ENCODE results near the gene ALKBH7.
A peak's percentile ranks its signal among the peaks of the same experiment; 100 is the strongest.

The ALKBH7 gene

DNA sequence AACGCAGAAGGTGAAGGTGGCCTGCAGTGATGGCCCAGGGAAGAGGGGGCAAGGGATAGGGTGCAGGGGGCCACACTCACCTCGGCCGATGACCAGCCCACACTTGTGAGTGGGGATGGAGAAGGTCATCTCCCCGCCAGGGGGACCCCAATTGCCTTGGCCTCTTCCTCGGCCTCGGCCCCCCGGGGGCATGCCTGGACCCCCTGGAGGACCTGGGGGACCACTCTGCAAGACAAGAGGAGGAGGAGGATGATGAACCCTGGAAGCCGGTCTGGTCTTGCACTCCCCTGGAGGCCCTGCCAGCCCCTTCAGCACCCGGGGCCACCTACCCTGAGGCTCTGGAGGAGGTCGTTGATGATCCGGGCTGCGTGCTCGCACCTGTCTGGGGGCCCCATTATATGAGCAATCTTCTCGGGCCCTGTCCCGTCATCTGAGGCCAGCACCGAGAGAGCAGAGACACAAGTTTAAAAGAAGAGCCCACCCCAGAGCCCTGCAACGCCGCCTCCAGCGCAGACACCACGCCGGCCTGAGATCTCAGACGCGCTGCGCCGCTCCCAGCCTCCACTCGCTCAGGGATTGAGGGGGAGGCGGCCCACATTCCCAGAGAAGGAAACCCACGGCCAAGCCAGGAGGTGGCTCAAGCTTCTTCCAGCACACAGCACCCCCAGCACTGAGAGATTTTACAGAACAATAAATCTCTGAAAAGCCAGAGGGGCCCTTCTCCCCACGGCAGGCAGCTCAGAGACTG is 44.2 kb downstream of the ALKBH7 start:
- no peaks in the 10 kb centered on the region for H3K9me3 ChIP-seq (ENCODE audit: control extremely low read depth in 1 of 5, control insufficient read depth in 4 of 5, insufficient read depth in 2 of 5, low read depth in 1 of 5, low read length in 4 of 5)
- H3K27ac ChIP-seq (ENCODE audit: insufficient read depth in 1 of 2, low read depth in 1 of 2, low read length in 2 of 2, poor library complexity in 1 of 2, severe bottlenecking in 2 of 2): no peak overlapping the region
- H3K4me1 ChIP-seq (ENCODE audit: control extremely low read depth in 1 of 4, control insufficient read depth in 4 of 4, insufficient read depth in 4 of 4, low read length in 3 of 4): peaks cover 0 to 1% (median 0%) of the 10 kb centered on the region in 4 experiments
- ChIA-PET POLR2A (interaction anchor here (0.8 kb wide), 1 partner anchor 12 kb away, joined by 5 read pairs; no protein-coding TSS in a partner anchor), CTCF (interaction anchor here (0.6 to 1.2 kb wide), 2 partner anchors 54 to 199 kb away, joined by 3 read pairs; no protein-coding TSS in a partner anchor)
- no peak overlapping the region for H3K4me3 ChIP-seq (ENCODE audit: control insufficient read depth in 1 of 7, extremely low read depth in 1 of 7, insufficient read depth in 4 of 7, low read depth in 2 of 7, low read length in 6 of 7)
- WGBS (ENCODE audit: insufficient coverage): 96% methylated on average over 26 of the region's 29 CpGs
- H3K27me3 ChIP-seq (replicated peaks in 2 of 5; ENCODE audit: control insufficient read depth in 4 of 5, insufficient read depth in 5 of 5, low read length in 4 of 5): no peaks in the 10 kb centered on the region
- H3K36me3 ChIP-seq (ENCODE audit: control insufficient read depth in 4 of 4, insufficient read depth in 4 of 4, low read length in 3 of 4): peaks cover 9 to 83% (median 69%) of the 10 kb centered on the region in 4 experiments
- DNase-seq: no peak

DNA sequence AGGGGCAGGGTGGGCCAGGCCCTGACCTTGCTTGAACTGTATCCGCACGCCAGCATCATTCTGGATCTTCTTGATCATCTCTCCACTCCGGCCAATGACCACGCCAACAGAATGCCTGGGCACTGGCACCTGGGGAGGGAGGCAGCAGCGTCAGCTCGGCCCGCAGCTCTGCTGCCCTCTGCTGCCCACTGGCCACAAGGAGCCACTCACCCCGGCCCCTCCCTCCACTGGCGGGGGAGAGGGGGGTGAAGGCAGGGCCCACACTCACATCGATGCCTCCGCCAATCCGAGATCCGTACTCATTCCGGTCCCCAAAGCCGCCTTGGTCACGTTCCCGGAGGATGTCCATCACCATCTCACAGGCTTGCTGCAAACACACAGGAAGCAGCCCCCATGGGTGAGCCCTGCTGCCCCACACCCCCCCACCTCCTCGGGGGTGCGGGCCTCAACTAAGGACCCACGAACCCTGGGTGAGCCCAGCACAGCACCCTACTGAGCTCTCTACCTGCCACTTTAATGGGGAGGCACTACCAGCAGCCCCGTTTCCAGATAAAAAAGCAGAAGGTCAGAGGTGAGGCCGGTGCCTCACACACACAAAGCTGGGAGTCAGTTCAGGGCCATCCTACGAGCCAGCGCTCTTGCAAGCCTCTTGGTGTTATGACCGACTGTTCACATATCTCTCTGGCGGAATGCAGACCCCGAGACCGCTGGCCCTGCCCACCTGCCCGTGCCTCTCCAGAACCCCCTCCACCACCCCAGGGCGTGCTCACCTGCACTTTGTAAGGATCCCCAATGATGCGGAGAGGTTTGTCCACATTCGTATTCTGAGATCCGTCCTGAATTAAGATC is 45.3 kb downstream of the ALKBH7 start:
- Histone ChIP-seq H3K36me3 (ENCODE audit: control insufficient read depth in 4 of 4, insufficient read depth in 4 of 4, low read length in 3 of 4) (peaks cover 9 to 92% (median 74%) of the 10 kb centered on the region in 4 experiments), H3K27ac (ENCODE audit: insufficient read depth in 1 of 2, low read depth in 1 of 2, low read length in 2 of 2, poor library complexity in 1 of 2, severe bottlenecking in 2 of 2) (no peak overlapping the region), H3K9me3 (ENCODE audit: control extremely low read depth in 1 of 5, control insufficient read depth in 4 of 5, insufficient read depth in 2 of 5, low read depth in 1 of 5, low read length in 4 of 5) (no peaks in the 10 kb centered on the region), H3K4me3 (ENCODE audit: control insufficient read depth in 1 of 7, extremely low read depth in 1 of 7, insufficient read depth in 4 of 7, low read depth in 2 of 7, low read length in 6 of 7) (no peak overlapping the region), H3K27me3 (replicated peaks in 2 of 5; ENCODE audit: control insufficient read depth in 4 of 5, insufficient read depth in 5 of 5, low read length in 4 of 5) (no peaks in the 10 kb centered on the region), H3K4me1 (ENCODE audit: control extremely low read depth in 1 of 4, control insufficient read depth in 4 of 4, insufficient read depth in 4 of 4, low read length in 3 of 4) (peaks cover 0 to 12% (median 9%) of the 10 kb centered on the region in 4 experiments)
- ChIA-PET CTCF (interaction anchor here (1.2 kb wide), 1 partner anchor 200 kb away, joined by 3 read pairs; no protein-coding TSS in a partner anchor), POLR2A (interaction anchor here (0.8 kb wide), 1 partner anchor 13 kb away, joined by 5 read pairs; no protein-coding TSS in a partner anchor)
- WGBS (ENCODE audit: insufficient coverage): 98% methylated on average over 26 of the region's 33 CpGs
- no peak for DNase-seq

DNA sequence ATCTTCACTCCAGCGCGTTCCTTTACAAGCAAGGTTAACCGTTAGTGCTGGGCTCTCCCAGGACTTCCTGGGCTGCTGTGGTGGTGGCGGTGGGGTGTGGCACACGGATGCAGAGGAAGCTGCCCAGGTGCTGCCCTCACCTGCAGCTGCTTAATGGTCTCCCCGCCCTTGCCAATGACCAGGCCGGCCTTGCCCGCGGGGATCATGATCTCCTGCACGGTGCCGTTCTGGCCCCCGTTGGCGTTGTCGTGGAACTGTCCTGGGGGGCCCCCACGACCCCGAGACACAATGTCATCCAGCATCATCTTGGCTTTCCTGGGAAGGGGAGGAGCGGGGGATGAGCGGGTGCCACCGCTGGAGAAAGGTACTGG is 46.0 kb downstream of the ALKBH7 start:
- ChIA-PET CTCF (no interaction called here), POLR2A (no interaction called here)
- H3K4me1 ChIP-seq (ENCODE audit: control extremely low read depth in 1 of 4, control insufficient read depth in 4 of 4, insufficient read depth in 4 of 4, low read length in 3 of 4): peaks cover 0 to 18% (median 15%) of the 10 kb centered on the region in 4 experiments
- H3K9me3 ChIP-seq (ENCODE audit: control extremely low read depth in 1 of 5, control insufficient read depth in 4 of 5, insufficient read depth in 2 of 5, low read depth in 1 of 5, low read length in 4 of 5): no peaks in the 10 kb centered on the region
- H3K27ac ChIP-seq (ENCODE audit: insufficient read depth in 1 of 2, low read depth in 1 of 2, low read length in 2 of 2, poor library complexity in 1 of 2, severe bottlenecking in 2 of 2): no peak overlapping the region
- peaks cover 9 to 92% (median 74%) of the 10 kb centered on the region in 4 experiments for H3K36me3 ChIP-seq (ENCODE audit: control insufficient read depth in 4 of 4, insufficient read depth in 4 of 4, low read length in 3 of 4)
- 97% methylated on average over 17 of the region's 19 CpGs for WGBS (ENCODE audit: insufficient coverage)
- no peak overlapping the region for H3K4me3 ChIP-seq (ENCODE audit: control insufficient read depth in 1 of 7, extremely low read depth in 1 of 7, insufficient read depth in 4 of 7, low read depth in 2 of 7, low read length in 6 of 7)
- DNase-seq: no peak
- H3K27me3 ChIP-seq (replicated peaks in 2 of 5; ENCODE audit: control insufficient read depth in 4 of 5, insufficient read depth in 5 of 5, low read length in 4 of 5): no peaks in the 10 kb centered on the region

DNA sequence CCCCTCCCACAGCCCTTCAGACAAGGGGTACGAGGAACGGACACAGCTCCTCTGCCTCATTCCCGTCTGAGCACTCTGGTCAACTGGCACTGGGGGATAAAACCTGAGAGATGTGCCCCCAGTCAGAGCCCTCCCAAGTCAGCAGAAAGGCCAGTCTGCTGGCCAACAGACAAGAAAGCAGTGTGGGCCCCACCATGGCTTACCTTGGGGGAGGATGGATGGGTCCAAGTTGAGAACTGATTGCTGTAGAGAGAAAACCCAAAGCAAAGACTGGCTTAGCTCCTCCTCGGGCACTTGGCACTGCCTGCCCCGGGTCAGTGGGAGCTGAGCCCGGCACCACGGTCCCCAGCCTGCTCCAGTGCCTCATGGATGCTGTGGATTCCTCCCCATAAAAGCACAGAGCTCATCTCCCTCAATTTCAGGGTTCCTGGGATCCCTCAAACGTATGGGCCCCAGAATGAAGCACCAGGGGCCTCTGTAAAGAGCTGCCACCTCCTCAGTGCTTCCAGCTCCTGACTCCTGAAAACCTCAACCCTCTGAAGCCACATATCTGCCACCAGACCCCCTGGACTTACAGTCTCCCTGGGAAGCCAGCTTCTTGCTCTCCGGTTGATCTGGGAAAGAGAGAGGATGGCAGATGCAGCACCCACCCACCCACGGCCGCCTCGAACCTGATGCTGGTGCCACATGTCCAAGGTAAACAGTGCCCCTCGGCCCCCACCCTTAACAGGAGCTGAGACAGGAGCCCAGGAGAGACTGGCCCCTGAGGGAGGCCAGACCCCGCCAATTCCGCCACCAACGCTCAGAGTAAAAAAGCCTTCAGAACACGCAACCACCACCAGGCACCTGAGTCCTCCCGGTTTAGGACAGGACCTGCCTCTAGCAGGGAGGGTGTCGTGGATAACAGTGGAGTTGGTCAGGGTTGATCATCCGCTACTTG is 48.8 kb downstream of the ALKBH7 start:
- Histone ChIP-seq H3K9me3 (ENCODE audit: control extremely low read depth in 1 of 5, control insufficient read depth in 4 of 5, insufficient read depth in 2 of 5, low read depth in 1 of 5, low read length in 4 of 5) (no peaks in the 10 kb centered on the region), H3K27ac (ENCODE audit: insufficient read depth in 1 of 2, low read depth in 1 of 2, low read length in 2 of 2, poor library complexity in 1 of 2, severe bottlenecking in 2 of 2) (peak overlapping the region in 1 of 2 experiments; percentile 50), H3K36me3 (ENCODE audit: control insufficient read depth in 4 of 4, insufficient read depth in 4 of 4, low read length in 3 of 4) (peaks cover 9 to 66% (median 52%) of the 10 kb centered on the region in 4 experiments), H3K4me1 (ENCODE audit: control extremely low read depth in 1 of 4, control insufficient read depth in 4 of 4, insufficient read depth in 4 of 4, low read length in 3 of 4) (peaks cover 0 to 28% (median 23%) of the 10 kb centered on the region in 4 experiments), H3K4me3 (ENCODE audit: control insufficient read depth in 1 of 7, extremely low read depth in 1 of 7, insufficient read depth in 4 of 7, low read depth in 2 of 7, low read length in 6 of 7) (no peak overlapping the region), H3K27me3 (replicated peaks in 2 of 5; ENCODE audit: control insufficient read depth in 4 of 5, insufficient read depth in 5 of 5, low read length in 4 of 5) (no peaks in the 10 kb centered on the region)
- WGBS (ENCODE audit: insufficient coverage): 98% methylated on average over 19 of the region's 20 CpGs
- POLR2A ChIA-PET: no interaction called here
- DNase-seq: no peak
- CTCF ChIA-PET: interaction anchor here (0.9 to 1.3 kb wide), 2 partner anchors 11 to 60 kb away, joined by 3 to 5 read pairs; partner anchors contain the start of gene DENND1C

DNA sequence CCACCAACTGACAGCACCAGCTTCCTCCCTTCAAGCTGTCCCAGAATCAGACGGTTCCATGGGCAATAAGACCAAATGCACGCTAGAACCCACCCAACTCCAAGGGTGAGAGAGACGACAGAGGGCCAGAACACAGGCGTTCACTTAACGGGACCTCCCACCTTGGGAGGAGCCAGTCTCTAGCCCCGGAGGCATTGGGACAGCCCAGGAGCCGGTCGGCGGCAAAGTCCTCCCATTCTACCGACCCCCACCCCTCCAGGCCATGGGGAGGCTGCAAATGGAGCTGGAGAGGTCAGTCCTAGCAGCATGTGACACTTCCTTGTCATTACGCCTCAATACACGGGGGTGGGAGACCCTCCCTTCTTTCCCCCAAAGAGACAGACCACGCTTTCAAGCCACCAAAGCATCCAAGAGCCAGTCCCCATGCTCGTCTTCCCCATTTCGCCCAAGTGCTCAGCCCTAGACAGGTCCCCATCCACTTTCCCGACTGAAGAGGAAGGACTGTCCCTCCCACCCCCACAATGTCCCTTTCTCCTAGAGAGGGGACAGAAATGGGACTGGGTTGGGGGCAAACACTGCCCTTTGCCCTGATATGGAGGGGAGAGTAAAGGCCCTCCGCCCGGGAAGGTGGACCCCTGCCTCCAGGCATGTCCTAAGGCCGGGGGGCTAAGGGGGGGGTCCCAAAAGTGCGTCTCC is 51.1 kb downstream of the ALKBH7 start:
- POLR2A ChIA-PET: interaction anchor here (1.4 kb wide), 1 partner anchor 12 kb away, joined by 4 read pairs; no protein-coding TSS in a partner anchor
- H3K9me3 ChIP-seq (ENCODE audit: control extremely low read depth in 1 of 5, control insufficient read depth in 4 of 5, insufficient read depth in 2 of 5, low read depth in 1 of 5, low read length in 4 of 5): no peaks in the 10 kb centered on the region
- H3K4me3 ChIP-seq (ENCODE audit: control insufficient read depth in 1 of 7, extremely low read depth in 1 of 7, insufficient read depth in 4 of 7, low read depth in 2 of 7, low read length in 6 of 7): peak overlapping the region; percentile 57 to 98 (median 86)
- CTCF ChIA-PET: interaction anchor here (1.3 to 1.7 kb wide), 2 partner anchors 31 to 63 kb away, joined by 3 read pairs; partner anchors contain the start of gene GTF2F1
- no peaks in the 10 kb centered on the region for H3K27me3 ChIP-seq (replicated peaks in 2 of 5; ENCODE audit: control insufficient read depth in 4 of 5, insufficient read depth in 5 of 5, low read length in 4 of 5)
- peak; percentile 42 to 49 (median 46) for DNase-seq
- peaks cover 5 to 43% (median 34%) of the 10 kb centered on the region in 4 experiments for H3K36me3 ChIP-seq (ENCODE audit: control insufficient read depth in 4 of 4, insufficient read depth in 4 of 4, low read length in 3 of 4)
- peaks cover 0 to 28% (median 23%) of the 10 kb centered on the region in 4 experiments for H3K4me1 ChIP-seq (ENCODE audit: control extremely low read depth in 1 of 4, control insufficient read depth in 4 of 4, insufficient read depth in 4 of 4, low read length in 3 of 4)
- 2% methylated on average over 11 of the region's 20 CpGs for WGBS (ENCODE audit: insufficient coverage)
- peak overlapping the region; percentile 61 to 89 for H3K27ac ChIP-seq (ENCODE audit: insufficient read depth in 1 of 2, low read depth in 1 of 2, low read length in 2 of 2, poor library complexity in 1 of 2, severe bottlenecking in 2 of 2)

All from common myeloid progenitor, CD34-positive (primary cell).